GM10266 (cell line): Measurements from ENCODE around the gene EXOC2.

ENCODE experiments used
- DNase-seq: peaks from one replicate; pipeline ENCODE4 v3.0.0; 2012; ENCODE audit errors: extremely low spot score
- TF ChIP-seq, protein P1 (sequence below): IDR thresholded peaks from 2 replicates; pipeline ENCODE4 v1.5.1; 2012; ENCODE audit warnings: mild to moderate bottlenecking, low read depth; ENCODE audit not compliant: control insufficient read depth, insufficient read depth; ENCODE audit errors: missing control alignments

Gene EXOC2

DNA sequence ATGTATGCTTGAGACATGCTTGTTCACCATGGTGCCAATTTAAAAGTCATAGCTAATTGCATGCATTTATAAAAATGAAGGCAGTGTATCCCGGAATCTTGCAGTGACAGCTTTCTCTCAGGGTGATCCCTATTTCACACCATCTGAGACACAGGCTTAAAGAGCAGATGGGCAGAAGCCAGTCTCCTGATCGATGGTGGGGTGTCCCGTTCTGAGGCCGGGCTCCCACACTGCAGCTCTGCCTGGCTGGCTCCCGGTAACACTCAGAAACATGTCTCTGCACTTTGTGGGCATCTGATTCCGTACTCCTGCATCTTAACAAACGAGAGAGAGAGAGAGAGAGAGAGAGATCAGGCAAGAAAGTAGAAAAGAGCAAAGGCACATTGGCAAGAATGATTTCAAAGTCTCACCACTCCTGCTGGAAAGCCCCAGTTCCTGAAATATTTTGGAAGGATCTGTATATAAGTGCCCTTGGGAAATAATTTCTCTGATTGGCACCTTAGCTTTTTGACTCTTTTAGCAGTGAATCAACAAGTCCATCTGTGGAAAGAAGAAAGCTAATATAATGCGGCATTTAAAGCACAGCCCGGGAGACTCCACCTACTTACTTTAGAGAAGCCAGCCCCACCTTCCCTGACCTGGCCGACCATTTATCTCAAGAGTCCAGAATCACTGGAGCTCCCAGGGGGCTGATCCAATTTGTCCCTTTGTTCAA, 36.8 kb upstream of the EXOC2 start:
- no peak for DNase-seq
- TF ChIP-seq, protein P1, sequence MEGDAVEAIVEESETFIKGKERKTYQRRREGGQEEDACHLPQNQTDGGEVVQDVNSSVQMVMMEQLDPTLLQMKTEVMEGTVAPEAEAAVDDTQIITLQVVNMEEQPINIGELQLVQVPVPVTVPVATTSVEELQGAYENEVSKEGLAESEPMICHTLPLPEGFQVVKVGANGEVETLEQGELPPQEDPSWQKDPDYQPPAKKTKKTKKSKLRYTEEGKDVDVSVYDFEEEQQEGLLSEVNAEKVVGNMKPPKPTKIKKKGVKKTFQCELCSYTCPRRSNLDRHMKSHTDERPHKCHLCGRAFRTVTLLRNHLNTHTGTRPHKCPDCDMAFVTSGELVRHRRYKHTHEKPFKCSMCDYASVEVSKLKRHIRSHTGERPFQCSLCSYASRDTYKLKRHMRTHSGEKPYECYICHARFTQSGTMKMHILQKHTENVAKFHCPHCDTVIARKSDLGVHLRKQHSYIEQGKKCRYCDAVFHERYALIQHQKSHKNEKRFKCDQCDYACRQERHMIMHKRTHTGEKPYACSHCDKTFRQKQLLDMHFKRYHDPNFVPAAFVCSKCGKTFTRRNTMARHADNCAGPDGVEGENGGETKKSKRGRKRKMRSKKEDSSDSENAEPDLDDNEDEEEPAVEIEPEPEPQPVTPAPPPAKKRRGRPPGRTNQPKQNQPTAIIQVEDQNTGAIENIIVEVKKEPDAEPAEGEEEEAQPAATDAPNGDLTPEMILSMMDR = no peak

- TF ChIP-seq, protein P1 = no peak
- no peak for DNase-seq
Measured at GRCh38 chr6:727856-728255, 34.9 kb upstream of the EXOC2 start.

- TF ChIP-seq, protein P1 = no peak
- DNase-seq = no peak
Measured at GRCh38 chr6:723540-723939, 30.6 kb upstream of the EXOC2 start.

GRCh38 chr6:722608-723007, 29.7 kb upstream of the EXOC2 start:
- TF ChIP-seq, protein P1 = no peak
- DNase-seq = no peak

GRCh38 chr6:722077-722524, 29.2 kb upstream of the EXOC2 start:
- TF ChIP-seq, protein P1 = peak; percentile 91
- peak; percentile 80 for DNase-seq

- no peak for DNase-seq
- TF ChIP-seq, protein P1 = no peak
Measured at GRCh38 chr6:718345-718744, 25.4 kb upstream of the EXOC2 start.

DNA sequence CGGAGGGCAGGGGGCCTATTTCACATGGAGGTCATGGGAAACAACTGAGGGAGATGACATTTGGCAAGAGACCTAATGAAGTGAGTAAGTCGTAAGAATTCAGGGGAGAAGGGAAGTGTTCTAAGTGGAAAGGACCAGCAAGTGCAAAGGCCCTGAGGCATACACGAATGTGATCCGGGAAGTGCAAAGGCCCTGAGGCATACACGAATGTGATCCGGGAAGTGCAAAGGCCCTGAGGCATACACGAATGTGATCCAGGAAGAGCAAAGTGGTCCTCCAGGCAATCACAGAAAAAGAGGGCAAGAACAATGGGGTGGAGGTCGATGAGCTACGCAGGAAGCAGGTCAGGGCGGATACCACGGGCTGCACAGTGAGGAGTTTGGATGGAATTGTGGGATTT, 24.2 kb upstream of the EXOC2 start:
- TF ChIP-seq, protein P1 = no peak
- DNase-seq = no peak
